GM12878 (cell line): Measurements from ENCODE around the gene PLXNA2. TPM values are rescaled to one million over a fixed set of nuclear protein-coding genes. Genes with fewer than 3 reads are reported as not detected.

Experiments used
- ATAC-seq: fragments of 200-7000 bp; cut with Tn5 transposase; 3 replicates; pipeline ENCODE4 v1.9.1; 2020; ENCODE audit warnings: mild to moderate bottlenecking, moderate library complexity
- BruUV-seq: library from RNA; stranded (reverse); fragments of 400-500 nt; replicated peaks from 2 replicates; lab custom pipeline; 2021; lab: Mats Ljungman, UMichigan
- CTCF ChIA-PET: fragments of 300-600 bp; sonication (Branson Sonifier 250); formaldehyde crosslinking; extraction: SDS; loops from one replicate; lab custom pipeline; 2021; ENCODE audit warnings: inconsistent platforms; lab: Yijun Ruan, JAX
- POLR2A ChIA-PET: fragments of 350-600 bp; formaldehyde crosslinking; extraction: SDS; loops from one replicate; lab custom pipeline; 2021; ENCODE audit warnings: inconsistent platforms; lab: Charles Lee
- RAD21 ChIA-PET: fragments of 300-600 bp; sonication (Branson Sonifier 250); formaldehyde crosslinking; loops from one replicate; lab custom pipeline; 2023; ENCODE audit warnings: antibody characterized with exemption; ENCODE audit not compliant: unreplicated experiment; lab: Charles Lee
- SMC1A ChIA-PET: fragments of 300-600 bp; sonication (Branson Sonifier 250); formaldehyde crosslinking; loops from one replicate; lab custom pipeline; 2023; ENCODE audit not compliant: unreplicated experiment, uncharacterized antibody; lab: Charles Lee
- DNase-seq: peaks from one replicate; pipeline ENCODE4 v3.0.0-alpha.2; 2011; ENCODE audit warnings: low read depth, low spot score
- FAIRE-seq: peaks from 3 replicates; lab custom pipeline; 2011; peaks lifted over from hg19 to GRCh38; lab: Jason Lieb, UNC
- H2AFZ ChIP-seq: 2 replicates; pipeline ENCODE4 v1.6.0; 2011; ENCODE audit warnings: low read depth, low read length, control low read depth; ENCODE audit not compliant: control insufficient read depth
- H3K27ac ChIP-seq: 2 replicates; pipeline ENCODE4 v1.5.1; 2011; ENCODE audit warnings: control low read depth; ENCODE audit not compliant: control insufficient read depth, insufficient read depth
- H3K27me3 ChIP-seq, 2 experiments: replicated peaks in 1 of 2; 2 replicates each; pipeline versions ENCODE4 v1.6.0 to v1.6.1; 2011; ENCODE audit warnings: low read length in 1 of 2; ENCODE audit not compliant: control insufficient read depth in 2 of 2, insufficient read depth in 2 of 2
- H3K36me3 ChIP-seq, 2 experiments: 2 replicates each; pipeline ENCODE4 v1.5.1; 2011; ENCODE audit warnings: low read length in 1 of 2; ENCODE audit not compliant: control insufficient read depth in 2 of 2, insufficient read depth in 2 of 2
- H3K4me1 ChIP-seq: 2 replicates; pipeline ENCODE4 v1.6.1; 2011; ENCODE audit warnings: mild to moderate bottlenecking, low read length, moderate library complexity, mixed read lengths; ENCODE audit not compliant: control insufficient read depth, insufficient read depth
- H3K4me2 ChIP-seq: 2 replicates; pipeline ENCODE4 v1.6.0; 2011; ENCODE audit warnings: control low read depth; ENCODE audit not compliant: control insufficient read depth, insufficient read depth
- H3K4me3 ChIP-seq: fragments of 200-600 bp; sonication (generic); 2 replicates; pipeline ENCODE4 v1.5.1; 2016
- H3K79me2 ChIP-seq: 2 replicates; pipeline ENCODE4 v1.6.0; 2011; ENCODE audit warnings: low read length; ENCODE audit not compliant: control insufficient read depth, insufficient read depth
- H3K9ac ChIP-seq: 2 replicates; pipeline ENCODE4 v1.8.0; 2011; ENCODE audit warnings: low read length, control low read depth, mixed read lengths; ENCODE audit not compliant: control insufficient read depth, insufficient read depth
- H3K9me3 ChIP-seq: replicated peaks from 3 replicates; pipeline ENCODE4 v1.5.1; 2011; ENCODE audit warnings: mild to moderate bottlenecking, low read length; ENCODE audit not compliant: control insufficient read depth, insufficient read depth
- H4K20me1 ChIP-seq: 2 replicates; pipeline ENCODE4 v1.6.0; 2011; ENCODE audit not compliant: control insufficient read depth, insufficient read depth
- BCL11A ChIP-seq: IDR thresholded peaks from 2 replicates; pipeline ENCODE4 v1.6.1; 2011; ENCODE audit warnings: low read depth, low read length
- CEBPZ ChIP-seq: fragments of 150-350 bp; IDR thresholded peaks from 2 replicates; pipeline ENCODE4 v1.6.1; 2016; ENCODE audit warnings: low read depth, low read length
- DPF2 ChIP-seq: fragments of 450-650 bp; IDR thresholded peaks from 2 replicates; pipeline ENCODE4 v1.6.1; 2017; ENCODE audit warnings: mild to moderate bottlenecking
- E2F8 ChIP-seq: fragments of 450-650 bp; IDR thresholded peaks from 2 replicates; pipeline ENCODE4 v1.6.1; 2018; ENCODE audit warnings: mild to moderate bottlenecking, low read depth, moderate library complexity; ENCODE audit not compliant: partially characterized antibody
- EED ChIP-seq: sonication (generic); IDR thresholded peaks from 2 replicates; pipeline ENCODE4 v1.6.1; 2016; ENCODE audit warnings: antibody characterized with exemption, low read depth
- EGR1 ChIP-seq, 2 experiments: IDR thresholded peaks; 1 replicate in 1 of 2; 2 replicates in 1 of 2; pipeline ENCODE4 v1.6.1; 2011 to 2012; ENCODE audit warnings: low read depth in 2 of 2, low read length in 2 of 2, borderline replicate concordance in 1 of 2, mild to moderate bottlenecking in 1 of 2, moderate library complexity in 1 of 2
- ETV6 ChIP-seq, 2 experiments: fragments of 450-650 bp in 1 of 2; IDR thresholded peaks in 1 of 2; conservative IDR thresholded peaks in 1 of 2; 2 replicates each; pipeline ENCODE4 v1.6.1; 2014; ENCODE audit warnings: antibody characterized with exemption in 1 of 2, borderline replicate concordance in 1 of 2, low read depth in 1 of 2, mild to moderate bottlenecking in 1 of 2, moderate library complexity in 1 of 2
- GABPA ChIP-seq: IDR thresholded peaks from 2 replicates; pipeline ENCODE4 v1.6.1; 2014; ENCODE audit warnings: antibody characterized with exemption, low read depth, mild to moderate bottlenecking, inconsistent platforms
- HDGF ChIP-seq: fragments of 450-650 bp; IDR thresholded peaks from 2 replicates; pipeline ENCODE4 v1.6.1; 2016; ENCODE audit warnings: antibody characterized with exemption
- NFIC ChIP-seq: IDR thresholded peaks from 2 replicates; pipeline ENCODE4 v1.6.1; 2012; ENCODE audit warnings: low read depth, mild to moderate bottlenecking, inconsistent platforms, low read length, moderate library complexity
- SMAD5 ChIP-seq: IDR thresholded peaks from 2 replicates; pipeline ENCODE4 v1.6.1; 2016; ENCODE audit warnings: antibody characterized with exemption, low read depth
- SPI1 ChIP-seq: IDR thresholded peaks from 2 replicates; pipeline ENCODE4 v1.6.1; 2011; ENCODE audit warnings: low read depth, mild to moderate bottlenecking, low read length, moderate library complexity, borderline replicate concordance; ENCODE audit not compliant: insufficient read depth
- ZNF274 ChIP-seq: IDR thresholded peaks from one replicate; pipeline ENCODE4 v1.8.0; 2011; ENCODE audit not compliant: insufficient read length, insufficient read depth
- ZNF687 ChIP-seq: fragments of 450-650 bp; IDR thresholded peaks from 2 replicates; pipeline ENCODE4 v1.6.1; 2017; ENCODE audit warnings: mild to moderate bottlenecking, moderate library complexity
- WGBS: methylation state at CpG from one replicate; pipeline ENCODE4 v1.1.6; 2016; ENCODE audit warnings: low lambda C conversion rate; ENCODE audit not compliant: insufficient replicate concordance, insufficient coverage; ENCODE audit errors: missing lambda C conversion rate; 5-methylcytosine and 5-hydroxymethylcytosine counted together
- in situ Hi-C: fragments of 300-500 bp; cut with MboI; formaldehyde crosslinking; loops from 9 replicates; pipeline ENCODE4 v1.14.3; 2018; ENCODE audit warnings: mixed read lengths
- intact Hi-C: fragments of 100-400 bp; cut with micrococcal nuclease; formaldehyde crosslinking; loops from one replicate; pipeline ENCODE4 v1.14.2; 2022; ENCODE audit not compliant: unreplicated experiment
- polyA plus RNA-seq, 11 experiments: library from polyadenylated mRNA; depleted of rRNA in 4 of 11; unstranded in 6 of 11; stranded (reverse) in 5 of 11; fragments of >200 nt; fragmentation: Nextera tagmentation in 4 of 11; fragmentation: Illumina TruSeq in 1 of 11; extraction: Ambion mirVana in 4 of 11; extraction: Trizol in 1 of 11; gene quantifications; 1 replicate in 1 of 11; 2 replicates in 10 of 11; pipeline versions ENCODE4 v1.2.1 to v1.2.3, GENCODE V29; 2011 to 2016; ENCODE audit warnings: inconsistent platforms in 2 of 11, missing spikeins in 2 of 11, low read depth in 1 of 11
- total RNA-seq, 4 experiments: library from RNA; depleted of rRNA in 3 of 4; stranded (reverse); fragments of >200 nt in 3 of 4; fragmentation: Illumina TruSeq in 1 of 4; extraction: Trizol in 1 of 4; gene quantifications; 2 replicates each; pipeline versions ENCODE4 v1.2.1 to v1.2.3, GENCODE V29; 2013 to 2021

Gene PLXNA2
- total and polyA plus RNA-seq, 10 of the 15 experiments (the other 5 are each of a cell fraction or from before 2014, with no cell fraction given) = under 0.01 to 0.08 (median 0.07) TPM; not detected in 4

- in situ Hi-C loops = no loop called here
- ChIA-PET CTCF (interaction anchor here (1.5 to 2.3 kb wide), 2 partner anchors 11 to 163 kb away, joined by 6 to 11 read pairs; no protein-coding TSS in a partner anchor), RAD21 (no interaction called here)
These were observed 162.2 kb downstream of the PLXNA2 start for GRCh38 chr1:208081972-208082371.

More at GRCh38 chr1:208081972-208082371, 162.2 kb downstream of the PLXNA2 start:
- ATAC-seq = no peak
- ChIA-PET POLR2A (no interaction called here), SMC1A (interaction anchor here (1.2 kb wide), 1 partner anchor 12 kb away, joined by 3 read pairs; no protein-coding TSS in a partner anchor)
- Histone ChIP-seq H3K4me2 (no peak overlapping the region), H3K27me3 (no peaks in the 10 kb centered on the region; a peak in 3 of 4 replicates), H3K36me3 (no peaks in the 10 kb centered on the region), H3K79me2 (no peaks in the 10 kb centered on the region), H3K9ac (no peak overlapping the region), H3K27ac (no peak overlapping the region), H3K4me1 (no peaks in the 10 kb centered on the region; the same call in 1 of the 2 replicates), H3K4me3 (no peak overlapping the region), H2AFZ (no peak overlapping the region), H4K20me1 (no peaks in the 10 kb centered on the region), H3K9me3 (no peaks in the 10 kb centered on the region)
- TF ChIP-seq EGR1 (IDR thresholded peaks at IDR 0.05; ENCODE audit: borderline replicate concordance in 1 of 2, low read depth in 2 of 2, low read length in 2 of 2) = no peak
- TF ChIP-seq HDGF = no peak
- no peak for TF ChIP-seq ZNF274
- TF ChIP-seq BCL11A = no peak
- no peak for TF ChIP-seq DPF2
- TF ChIP-seq SMAD5 = no peak
- no peak for TF ChIP-seq SPI1
- no peak for TF ChIP-seq GABPA
- TF ChIP-seq E2F8 = no peak
- TF ChIP-seq ZNF687 = no peak
- TF ChIP-seq ETV6 (conservative IDR thresholded peaks at IDR 0.05 in 1 of 2, IDR thresholded peaks at IDR 0.05 in 1 of 2; ENCODE audit: borderline replicate concordance in 1 of 2, low read depth in 1 of 2) = no peak
- no peak for TF ChIP-seq EED
- no peak for TF ChIP-seq CEBPZ
- no peak for TF ChIP-seq NFIC
- no peak for DNase-seq
- BruUV-seq = no TSS peak
- 79% methylated on average over 12 of the region's 12 CpGs for WGBS
- no peak for FAIRE-seq
- intact Hi-C loops = no loop called here
